ENCODE results near the gene SPOCK2. TPM values are rescaled to one million over a fixed set of nuclear protein-coding genes. Genes with fewer than 3 reads are reported as not detected.

Gene SPOCK2
- total RNA-seq, 1 experiment from 2014 or later: 0.32 TPM

GRCh38 chr10:72127571-72127970 lies 39.2 kb upstream of the SPOCK2 start:
- intact Hi-C loops (cut with micrococcal nuclease; ENCODE audit: unreplicated experiment): loop anchor here (2.0 to 5.0 kb wide), 2 partner anchors 95 to 201 kb away; no protein-coding TSS in a partner anchor
- CTCF ChIA-PET: no interaction called here
- TF ChIP-seq EZH2 (IDR thresholded peaks at IDR 0.05; ENCODE audit: borderline replicate concordance, low read depth, low read length, poor library complexity, severe bottlenecking) (no peak), CTCF (conservative IDR thresholded peaks at IDR 0.05; ENCODE audit: low read depth, low read length) (no peak)
- no peaks in the 10 kb centered on the region for H3K9me3 ChIP-seq (ENCODE audit: low read depth, low read length, poor library complexity, severe bottlenecking)
- no peaks in the 10 kb centered on the region for H3K27me3 ChIP-seq (replicated peaks; ENCODE audit: insufficient read depth, low read depth, low read length, poor library complexity)
- peaks cover 5% of the 10 kb centered on the region for H3K4me1 ChIP-seq (ENCODE audit: insufficient read depth, low read length, poor library complexity, severe bottlenecking)
- H3K4me3 ChIP-seq (ENCODE audit: low read depth, low read length, poor library complexity, severe bottlenecking): no peak overlapping the region
- no peak for DNase-seq (ENCODE audit: low spot score)
- BruUV-seq (replicated peaks): no TSS peak
- no peak overlapping the region for H3K27ac ChIP-seq (ENCODE audit: low read depth, low read length, poor library complexity, severe bottlenecking)
- POLR2A ChIA-PET (ENCODE audit: low non-redundant PET): no interaction called here
- no peaks in the 10 kb centered on the region for H3K36me3 ChIP-seq (ENCODE audit: insufficient read depth, low read length, poor library complexity, severe bottlenecking)

GRCh38 chr10:72126872-72127232 lies 38.5 kb upstream of the SPOCK2 start:
- Histone ChIP-seq H3K36me3 (ENCODE audit: insufficient read depth, low read length, poor library complexity, severe bottlenecking) (no peaks in the 10 kb centered on the region), H3K4me3 (ENCODE audit: low read depth, low read length, poor library complexity, severe bottlenecking) (no peak overlapping the region), H3K9me3 (ENCODE audit: low read depth, low read length, poor library complexity, severe bottlenecking) (no peaks in the 10 kb centered on the region), H3K4me1 (ENCODE audit: insufficient read depth, low read length, poor library complexity, severe bottlenecking) (peaks cover 5% of the 10 kb centered on the region), H3K27ac (ENCODE audit: low read depth, low read length, poor library complexity, severe bottlenecking) (no peak overlapping the region), H3K27me3 (replicated peaks; ENCODE audit: insufficient read depth, low read depth, low read length, poor library complexity) (no peaks in the 10 kb centered on the region)
- TF ChIP-seq CTCF (conservative IDR thresholded peaks at IDR 0.05; ENCODE audit: low read depth, low read length) (no peak), EZH2 (IDR thresholded peaks at IDR 0.05; ENCODE audit: borderline replicate concordance, low read depth, low read length, poor library complexity, severe bottlenecking) (no peak)
- POLR2A ChIA-PET (ENCODE audit: low non-redundant PET): no interaction called here
- DNase-seq (ENCODE audit: low spot score): no peak
- no TSS peak for BruUV-seq (replicated peaks)
- intact Hi-C loops (cut with micrococcal nuclease; ENCODE audit: unreplicated experiment): loop anchor here (2.0 to 5.0 kb wide), 2 partner anchors 95 to 202 kb away; no protein-coding TSS in a partner anchor
- CTCF ChIA-PET: interaction anchor here (1.0 to 1.1 kb wide), 2 partner anchors 47 to 93 kb away, joined by 3 to 4 read pairs; no protein-coding TSS in a partner anchor

- peak; percentile 63 for DNase-seq (ENCODE audit: low spot score)
- no TSS peak for BruUV-seq (replicated peaks)
These were observed 38.0 kb upstream of the SPOCK2 start for GRCh38 chr10:72126184-72126871.

More at GRCh38 chr10:72126184-72126871, 38.0 kb upstream of the SPOCK2 start:
- Histone ChIP-seq H3K27me3 (replicated peaks; ENCODE audit: insufficient read depth, low read depth, low read length, poor library complexity) (no peaks in the 10 kb centered on the region), H3K9me3 (ENCODE audit: low read depth, low read length, poor library complexity, severe bottlenecking) (no peaks in the 10 kb centered on the region), H3K4me3 (ENCODE audit: low read depth, low read length, poor library complexity, severe bottlenecking) (no peak overlapping the region), H3K27ac (ENCODE audit: low read depth, low read length, poor library complexity, severe bottlenecking) (no peak overlapping the region), H3K36me3 (ENCODE audit: insufficient read depth, low read length, poor library complexity, severe bottlenecking) (no peaks in the 10 kb centered on the region), H3K4me1 (ENCODE audit: insufficient read depth, low read length, poor library complexity, severe bottlenecking) (peaks cover 5% of the 10 kb centered on the region)
- POLR2A ChIA-PET (ENCODE audit: low non-redundant PET): no interaction called here
- TF ChIP-seq CTCF (conservative IDR thresholded peaks at IDR 0.05; ENCODE audit: low read depth, low read length) (peak; percentile 66), EZH2 (IDR thresholded peaks at IDR 0.05; ENCODE audit: borderline replicate concordance, low read depth, low read length, poor library complexity, severe bottlenecking) (no peak)
- CTCF ChIA-PET: interaction anchor here (0.5 to 1.1 kb wide), 7 partner anchors 11 to 213 kb away, joined by 3 to 6 read pairs (median 4); no protein-coding TSS in a partner anchor
- intact Hi-C loops (cut with micrococcal nuclease; ENCODE audit: unreplicated experiment): loop anchor here (2.0 to 5.0 kb wide), 2 partner anchors 96 to 202 kb away; no protein-coding TSS in a partner anchor
